GM06990 (cell line): Measurements from ENCODE around the gene OCRL.
"Not testable (repeated sequence)": the region's sequence is repeated elsewhere in the genome, so short reads cannot be mapped to it uniquely, and the experiment has no call there.

Experiments
- DNase-seq: peaks from one replicate; pipeline ENCODE4 v3.0.0-alpha.2; 2011; ENCODE audit not compliant: insufficient read length; ENCODE audit errors: extremely low read depth
- H3K27me3 ChIP-seq: replicated peaks from 2 replicates; pipeline ENCODE4 v1.6.0; 2011; ENCODE audit warnings: low read length; ENCODE audit not compliant: control insufficient read depth, insufficient read depth
- H3K36me3 ChIP-seq: 2 replicates; pipeline ENCODE4 v1.5.1; 2011; ENCODE audit warnings: low read length; ENCODE audit not compliant: control insufficient read depth, insufficient read depth
- H3K4me3 ChIP-seq: replicated peaks from 2 replicates; pipeline ENCODE4 v1.5.1; 2011; ENCODE audit warnings: low read depth, mild to moderate bottlenecking, control low read depth, low read length
- TF ChIP-seq, protein P1 (sequence below): IDR thresholded peaks from 2 replicates; pipeline ENCODE4 v1.5.1; 2011; ENCODE audit warnings: low read length, control low read depth, mild to moderate bottlenecking, inconsistent platforms; ENCODE audit not compliant: insufficient read depth, poor library complexity, severe bottlenecking

Gene OCRL

DNA sequence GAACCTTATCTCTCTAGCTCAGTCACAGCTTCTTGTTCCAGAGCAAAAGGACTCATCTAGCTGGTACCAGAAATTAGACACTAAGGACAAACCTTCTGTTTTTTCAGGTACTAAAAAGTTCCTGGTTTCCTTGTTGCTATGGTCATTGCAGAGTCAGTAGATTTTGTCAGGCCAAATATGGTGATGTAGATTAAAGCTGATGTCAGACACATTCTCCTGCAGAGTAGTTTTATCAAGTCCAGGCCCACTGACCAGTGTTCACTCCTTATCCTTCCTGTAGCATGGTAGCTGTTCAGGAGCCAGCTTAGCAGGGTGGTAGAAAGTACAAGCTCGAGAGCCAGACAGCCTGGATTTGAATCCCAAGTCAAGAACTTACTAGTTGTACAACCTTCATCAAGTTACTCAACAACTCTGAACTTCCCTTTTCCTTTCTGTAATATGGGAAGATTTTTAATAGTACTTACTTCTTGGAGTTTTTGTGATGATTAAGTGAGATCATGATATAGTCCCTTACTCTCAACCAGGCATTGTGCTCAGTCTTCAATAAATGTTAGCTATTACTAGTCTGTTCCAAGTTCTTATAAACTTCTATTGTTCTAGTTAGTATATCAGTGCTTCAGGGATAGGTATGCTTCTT lies 17.9 kb downstream of the OCRL start:
- Histone ChIP-seq H3K27me3 (no peaks in the 10 kb centered on the region; the same call in 1 of the 2 replicates), H3K36me3 (no peaks in the 10 kb centered on the region), H3K4me3 (no peak overlapping the region)
- no peak for DNase-seq
- TF ChIP-seq, protein P1, sequence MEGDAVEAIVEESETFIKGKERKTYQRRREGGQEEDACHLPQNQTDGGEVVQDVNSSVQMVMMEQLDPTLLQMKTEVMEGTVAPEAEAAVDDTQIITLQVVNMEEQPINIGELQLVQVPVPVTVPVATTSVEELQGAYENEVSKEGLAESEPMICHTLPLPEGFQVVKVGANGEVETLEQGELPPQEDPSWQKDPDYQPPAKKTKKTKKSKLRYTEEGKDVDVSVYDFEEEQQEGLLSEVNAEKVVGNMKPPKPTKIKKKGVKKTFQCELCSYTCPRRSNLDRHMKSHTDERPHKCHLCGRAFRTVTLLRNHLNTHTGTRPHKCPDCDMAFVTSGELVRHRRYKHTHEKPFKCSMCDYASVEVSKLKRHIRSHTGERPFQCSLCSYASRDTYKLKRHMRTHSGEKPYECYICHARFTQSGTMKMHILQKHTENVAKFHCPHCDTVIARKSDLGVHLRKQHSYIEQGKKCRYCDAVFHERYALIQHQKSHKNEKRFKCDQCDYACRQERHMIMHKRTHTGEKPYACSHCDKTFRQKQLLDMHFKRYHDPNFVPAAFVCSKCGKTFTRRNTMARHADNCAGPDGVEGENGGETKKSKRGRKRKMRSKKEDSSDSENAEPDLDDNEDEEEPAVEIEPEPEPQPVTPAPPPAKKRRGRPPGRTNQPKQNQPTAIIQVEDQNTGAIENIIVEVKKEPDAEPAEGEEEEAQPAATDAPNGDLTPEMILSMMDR, result no peak

DNA sequence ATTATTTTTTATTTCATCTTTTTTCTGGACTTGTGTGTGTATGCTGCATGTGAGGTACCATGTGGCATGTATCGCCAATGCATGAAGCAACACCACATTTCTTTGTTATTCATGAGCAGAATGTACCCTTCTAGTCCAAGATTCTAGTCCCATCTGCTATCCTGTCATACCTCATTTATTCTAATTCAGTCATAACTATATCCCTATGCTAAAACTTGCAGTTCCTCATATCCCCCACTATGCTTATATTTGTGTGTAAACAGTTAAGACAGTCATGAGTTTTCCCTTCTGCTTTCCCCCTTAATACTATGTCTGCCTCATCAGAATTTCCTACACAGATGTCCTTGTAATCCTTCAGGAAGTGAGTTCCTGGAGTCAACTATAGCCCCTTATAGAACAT lies 19.7 kb downstream of the OCRL start:
- H3K36me3 ChIP-seq, result no peaks in the 10 kb centered on the region
- TF ChIP-seq, protein P1, result no peak
- H3K27me3 ChIP-seq, result no peaks in the 10 kb centered on the region; the same call in 1 of the 2 replicates
- DNase-seq, result no peak
- no peak overlapping the region for H3K4me3 ChIP-seq

DNA sequence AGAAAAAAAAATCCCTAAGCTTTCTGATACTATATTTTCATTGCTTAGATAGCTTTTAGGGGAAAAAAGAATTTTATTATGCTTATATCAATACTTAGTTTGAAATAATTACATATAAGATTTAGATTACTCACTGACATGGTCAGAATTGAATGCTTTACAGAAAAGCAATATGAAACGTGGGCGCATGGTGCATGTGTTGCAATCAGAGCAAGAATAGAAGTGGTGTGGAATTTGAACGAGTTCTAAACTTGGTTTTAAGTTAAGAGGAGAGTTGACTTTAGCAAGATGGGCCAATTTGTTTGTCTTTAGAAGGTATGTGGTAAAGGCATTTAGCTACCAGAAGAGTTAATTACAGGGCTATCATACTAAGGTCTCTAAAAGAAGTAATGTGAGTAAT lies 21.4 kb downstream of the OCRL start:
- Histone ChIP-seq H3K36me3 (no peaks in the 10 kb centered on the region), H3K27me3 (no peaks in the 10 kb centered on the region; the same call in 1 of the 2 replicates), H3K4me3 (no peak overlapping the region)
- TF ChIP-seq, protein P1, result no peak
- DNase-seq, result no peak

DNA sequence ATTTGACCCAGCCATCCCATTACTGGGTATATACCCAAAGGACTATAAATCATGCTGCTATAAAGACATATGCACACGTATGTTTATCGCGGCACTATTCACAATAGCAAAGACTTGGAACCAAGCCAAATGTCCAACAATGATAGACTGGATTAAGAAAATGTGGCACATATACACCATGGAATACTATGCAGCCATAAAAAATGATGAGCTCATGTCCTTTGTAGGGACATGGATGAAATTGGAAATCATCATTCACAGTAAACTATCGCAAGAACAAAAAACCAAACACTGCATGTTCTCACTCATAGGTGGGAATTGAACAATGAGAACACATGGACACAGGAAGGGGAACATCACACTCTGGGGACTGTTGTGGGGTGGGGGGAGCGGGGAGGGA lies 24.3 kb downstream of the OCRL start:
- DNase-seq, H3K4me3 ChIP-seq, H3K27me3 ChIP-seq, H3K36me3 ChIP-seq: not testable (repeated sequence)

DNA sequence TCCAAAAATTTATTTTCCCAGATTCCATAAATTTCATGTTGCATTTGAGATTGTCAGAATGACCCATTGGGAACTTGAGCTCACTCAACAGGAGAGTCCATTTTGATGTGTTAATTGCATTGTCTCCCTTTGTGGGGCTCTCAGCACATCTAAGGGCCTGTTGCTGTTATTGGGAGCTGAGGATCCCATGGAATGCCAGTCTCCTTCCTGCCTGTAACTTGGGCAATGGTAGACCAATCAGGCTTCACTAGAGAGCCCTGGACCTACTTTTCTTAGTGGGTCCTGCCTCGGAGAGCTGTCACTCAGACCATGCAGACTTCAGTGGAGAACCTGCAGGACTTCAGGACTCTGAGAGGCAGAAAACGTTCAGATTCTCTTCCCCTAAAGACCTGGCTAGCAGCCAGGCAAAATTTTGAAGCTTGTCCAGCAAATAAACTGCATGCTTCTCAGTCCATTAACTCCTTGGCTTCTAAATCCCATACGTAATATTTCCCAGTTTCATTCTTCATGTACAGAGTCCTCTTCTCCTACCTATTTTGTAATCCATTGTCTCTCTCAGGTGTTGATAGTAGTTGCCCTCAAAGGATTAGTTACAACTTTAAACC lies 25.1 kb downstream of the OCRL start:
- H3K4me3 ChIP-seq, result no peak overlapping the region
- DNase-seq, result no peak
- TF ChIP-seq, protein P1, result no peak
- H3K27me3 ChIP-seq, result no peaks in the 10 kb centered on the region
- no peaks in the 10 kb centered on the region for H3K36me3 ChIP-seq

DNA sequence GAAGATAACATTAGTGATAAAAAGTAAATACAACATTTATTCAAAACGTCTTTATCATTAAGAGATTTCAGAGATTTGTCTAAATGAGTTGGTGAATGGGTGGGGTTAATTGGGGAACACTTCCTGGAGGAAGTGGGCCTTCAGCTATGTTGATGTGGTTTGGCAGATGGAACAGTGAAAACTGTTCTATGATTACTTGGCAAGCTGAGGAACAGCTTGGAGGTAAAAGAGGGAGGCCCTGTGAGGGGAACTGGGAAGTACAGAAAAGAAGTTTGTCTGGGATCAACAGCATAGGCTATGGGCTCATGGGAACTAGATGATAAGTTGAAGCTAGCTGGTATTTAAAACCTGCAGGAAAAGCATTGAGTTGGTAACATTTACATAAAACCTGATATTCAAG lies 26.0 kb downstream of the OCRL start:
- Histone ChIP-seq H3K4me3 (no peak overlapping the region), H3K36me3 (no peaks in the 10 kb centered on the region), H3K27me3 (no peaks in the 10 kb centered on the region)
- no peak for DNase-seq
- TF ChIP-seq, protein P1, result no peak
